Measurements from ENCODE around the gene RTL9.
"Not testable (repeated sequence)": the region's sequence is repeated elsewhere in the genome, so short reads cannot be mapped to it uniquely, and the experiment has no call there.

GRCh38 chrX:110328613-110329012, 30.0 kb upstream of the RTL9 start:
- TF ChIP-seq CTCF, POLR2A (IDR thresholded peaks at IDR 0.05): not testable (repeated sequence)

Measured in lower leg skin (tissue), 3 donors.